NCI-H2196 treated with DMSO at 0.1 percent for 48 hours (cell line): ENCODE results near the gene MBD6.
"Not testable (repeated sequence)": the region's sequence is repeated elsewhere in the genome, so short reads cannot be mapped to it uniquely, and the experiment has no call there.

ENCODE experiments used
- DNase-seq: peaks from one replicate; lab custom pipeline; 2025; ENCODE audit not compliant: unreplicated experiment; lab: John Stamatoyannopoulos, UW

The MBD6 gene

DNA sequence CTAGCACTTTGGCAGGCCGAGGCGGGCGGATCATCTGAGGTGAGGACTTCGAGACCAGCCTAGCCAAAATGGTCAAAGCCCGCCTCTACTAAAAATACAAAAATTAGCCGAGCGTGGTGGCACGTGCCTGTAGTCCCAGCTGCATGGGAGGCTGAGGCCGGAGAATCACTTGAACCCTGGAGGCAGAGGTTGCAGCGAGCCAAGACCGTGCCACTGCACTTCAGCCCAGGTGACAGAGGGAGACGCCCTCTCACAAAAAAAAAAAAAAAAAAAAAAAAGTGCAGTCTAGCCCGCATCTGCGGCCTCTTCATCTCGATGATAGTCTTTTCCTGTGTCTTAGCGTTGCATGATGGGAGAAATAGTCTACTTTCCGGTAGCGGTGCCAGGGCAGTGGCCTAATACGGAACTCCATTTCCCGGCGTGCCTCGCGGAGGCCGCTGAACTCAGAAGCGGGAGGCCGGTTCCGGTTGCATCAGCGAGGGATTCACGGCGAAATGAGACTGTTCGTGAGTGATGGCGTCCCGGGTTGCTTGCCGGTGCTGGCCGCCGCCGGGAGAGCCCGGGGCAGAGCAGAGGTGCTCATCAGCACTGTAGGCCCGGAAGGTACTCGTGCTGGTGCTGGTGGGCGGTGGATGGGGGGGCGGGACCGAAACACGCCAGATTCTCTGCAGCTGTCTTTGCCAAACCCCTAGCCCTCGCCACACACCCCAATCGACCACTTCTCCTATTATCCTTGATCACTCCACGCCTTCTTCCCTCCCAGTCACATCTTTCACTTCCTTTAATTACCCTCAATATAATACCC lies 34.8 kb upstream of the MBD6 start, which contains the start of gene MARS1:
Gene MARS1 (plus strand): TSS at position 472 of the 805 bp plus-strand sequence. CDS start 23 bp downstream, at position 495.
- DNase-seq: peak; percentile 91

DNA sequence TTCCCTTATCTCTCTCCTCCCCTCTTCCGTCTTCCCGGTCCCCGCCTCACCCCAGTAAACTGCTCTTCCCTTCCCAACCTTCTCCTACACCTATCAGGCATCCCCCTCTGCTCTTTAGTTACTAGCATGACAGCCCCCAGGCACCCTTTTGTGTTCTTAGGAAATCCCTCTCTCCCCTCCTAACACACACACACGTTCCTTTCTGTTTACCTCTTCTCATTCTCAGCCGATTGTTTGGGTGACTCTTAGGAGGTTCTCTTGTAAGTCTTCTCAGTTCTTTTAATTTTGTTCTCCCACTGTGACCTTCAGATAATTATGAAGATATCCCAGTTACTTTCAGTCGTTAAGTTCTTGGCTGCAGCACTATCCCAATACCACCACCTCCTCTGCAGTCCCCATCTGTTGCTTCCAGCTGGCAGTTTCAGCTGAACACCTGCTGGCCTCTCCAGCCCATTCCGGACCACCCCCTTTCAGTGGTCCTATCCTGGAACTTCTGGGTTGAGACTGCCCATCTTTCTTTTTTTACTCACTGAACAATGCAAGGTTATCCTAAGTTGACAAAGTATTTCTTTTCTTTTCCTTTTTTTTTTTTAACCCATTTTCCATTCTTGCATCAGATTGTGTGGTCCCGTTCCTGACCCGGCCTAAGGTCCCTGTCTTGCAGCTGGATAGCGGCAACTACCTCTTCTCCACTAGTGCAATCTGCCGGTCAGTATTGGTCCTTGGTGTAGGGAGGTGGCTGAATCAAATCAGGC lies 34.0 kb upstream of the MBD6 start:
- DNase-seq: no peak

DNA sequence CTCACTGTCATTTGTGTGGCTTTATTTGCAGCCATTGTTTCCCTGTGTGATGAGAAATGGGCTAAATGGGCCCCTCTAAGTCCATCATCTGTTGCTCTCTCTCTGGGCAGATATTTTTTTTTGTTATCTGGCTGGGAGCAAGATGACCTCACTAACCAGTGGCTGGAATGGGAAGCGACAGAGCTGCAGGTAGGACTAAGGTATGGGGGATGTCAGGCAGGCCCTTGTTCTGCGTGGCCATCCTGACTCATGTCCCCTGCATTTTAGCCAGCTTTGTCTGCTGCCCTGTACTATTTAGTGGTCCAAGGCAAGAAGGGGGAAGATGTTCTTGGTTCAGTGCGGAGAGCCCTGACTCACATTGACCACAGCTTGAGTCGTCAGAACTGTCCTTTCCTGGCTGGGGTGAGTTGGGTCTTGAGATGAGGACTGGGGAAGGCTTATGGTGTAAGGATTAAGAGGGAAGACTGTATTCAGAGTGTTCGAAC lies 33.4 kb upstream of the MBD6 start:
- no peak for DNase-seq

DNA sequence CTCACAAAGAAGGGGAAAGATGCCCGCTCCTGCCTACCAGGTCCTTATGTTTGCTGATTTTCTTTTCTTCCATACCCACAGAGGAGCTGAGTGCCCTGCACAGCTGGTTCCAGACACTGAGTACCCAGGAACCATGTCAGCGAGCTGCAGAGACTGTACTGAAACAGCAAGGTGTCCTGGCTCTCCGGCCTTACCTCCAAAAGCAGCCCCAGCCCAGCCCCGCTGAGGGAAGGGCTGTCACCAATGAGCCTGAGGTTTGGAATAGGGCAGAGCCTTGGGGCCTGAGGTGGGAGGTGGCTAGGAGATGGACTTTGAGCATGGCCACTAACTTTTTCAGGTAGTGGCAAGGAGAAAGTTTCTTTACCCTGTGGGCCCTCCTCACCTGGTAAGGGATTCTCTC lies 32.5 kb upstream of the MBD6 start:
- DNase-seq: no peak

DNA sequence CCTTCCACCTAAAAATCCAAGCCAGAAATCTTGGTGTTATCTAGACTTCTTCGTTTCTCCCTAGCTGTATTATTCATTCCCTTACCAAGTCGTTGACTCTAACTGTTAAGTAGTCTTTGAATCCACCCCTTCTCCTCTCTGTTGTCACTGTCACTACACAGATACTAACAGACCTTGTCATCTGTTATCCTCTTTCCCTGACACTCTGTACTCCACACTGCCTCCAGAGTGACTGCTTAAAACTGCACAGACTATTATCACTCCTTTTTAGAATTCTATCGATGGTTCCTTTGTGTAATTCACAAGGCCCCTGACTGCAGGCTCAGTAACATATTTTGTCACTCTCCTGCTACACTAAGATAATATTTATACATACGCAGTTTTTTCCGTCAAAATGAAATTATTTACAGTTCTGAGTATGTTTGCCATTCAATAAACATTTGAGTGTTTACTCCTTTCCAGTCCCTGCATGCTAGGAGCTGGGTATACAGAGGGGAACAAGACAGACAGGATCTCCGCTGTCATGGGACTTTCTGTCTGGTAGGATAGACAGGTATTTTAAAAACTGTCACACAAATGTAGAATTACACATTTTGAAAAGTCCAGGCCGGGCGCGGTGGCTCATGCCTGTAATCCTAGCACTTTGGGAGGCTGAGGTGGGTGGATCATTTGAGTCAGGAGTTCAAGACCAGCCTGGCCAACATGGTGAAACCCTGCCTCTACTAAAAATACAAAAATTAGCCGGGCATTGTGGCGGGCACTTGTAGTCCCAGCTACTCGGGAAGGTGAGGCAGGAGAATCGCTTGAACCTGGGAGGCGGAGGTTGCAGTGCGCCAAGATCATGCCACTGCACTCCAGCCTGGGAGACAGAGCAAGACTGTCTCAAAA lies 31.0 kb upstream of the MBD6 start:
- DNase-seq: peak; percentile 17

DNA sequence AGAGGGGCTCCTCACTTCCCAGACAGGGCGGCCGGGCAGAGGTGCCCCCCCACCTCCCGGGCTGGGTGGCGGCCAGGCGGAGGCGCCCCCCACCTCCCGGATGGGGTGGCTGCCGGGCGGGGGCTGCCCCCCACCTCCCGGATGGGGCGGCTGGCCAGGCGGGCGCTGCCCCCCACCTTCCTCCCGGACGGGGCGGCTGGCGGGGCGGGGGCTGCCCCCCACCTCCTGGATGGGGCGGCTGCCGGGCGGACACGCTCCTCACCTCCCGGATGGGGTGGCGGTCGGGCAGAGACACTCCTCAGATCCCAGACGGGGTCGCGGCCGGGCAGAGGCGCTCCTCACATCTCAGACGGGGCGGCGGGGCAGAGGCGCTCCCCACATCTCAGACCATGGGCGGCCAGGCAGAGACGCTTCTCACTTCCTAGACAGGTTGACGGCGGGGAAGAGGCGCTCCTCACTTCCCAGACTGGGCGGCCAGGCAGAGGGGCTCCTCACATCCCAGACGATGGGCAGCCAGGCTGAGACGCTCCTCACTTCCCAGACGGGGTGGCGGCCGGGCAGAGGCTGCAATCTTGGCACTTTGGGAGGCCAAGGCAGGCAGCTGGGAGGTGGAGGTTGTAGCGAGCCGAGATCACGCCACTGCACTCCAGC lies 27.4 kb upstream of the MBD6 start:
- not testable (repeated sequence) for DNase-seq

DNA sequence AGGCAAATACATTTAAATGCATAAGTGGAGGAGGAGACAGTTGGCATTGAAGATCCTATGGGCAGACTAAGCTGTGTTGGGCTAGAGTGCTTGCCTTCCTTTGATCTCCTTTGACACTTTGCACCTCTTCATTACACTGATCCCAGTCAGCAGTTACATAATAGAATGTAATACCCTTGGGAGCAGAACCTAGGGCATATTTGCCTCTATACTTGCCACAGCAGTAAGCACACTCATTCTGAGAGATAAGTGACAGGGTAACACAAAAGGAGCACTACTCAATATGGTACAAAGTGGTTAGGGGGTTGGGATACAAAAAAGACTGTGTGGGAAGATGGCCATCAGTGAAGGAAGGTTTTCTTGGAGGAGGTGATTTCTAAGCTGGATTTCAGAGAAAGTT lies 25.8 kb upstream of the MBD6 start:
- DNase-seq: no peak

DNA sequence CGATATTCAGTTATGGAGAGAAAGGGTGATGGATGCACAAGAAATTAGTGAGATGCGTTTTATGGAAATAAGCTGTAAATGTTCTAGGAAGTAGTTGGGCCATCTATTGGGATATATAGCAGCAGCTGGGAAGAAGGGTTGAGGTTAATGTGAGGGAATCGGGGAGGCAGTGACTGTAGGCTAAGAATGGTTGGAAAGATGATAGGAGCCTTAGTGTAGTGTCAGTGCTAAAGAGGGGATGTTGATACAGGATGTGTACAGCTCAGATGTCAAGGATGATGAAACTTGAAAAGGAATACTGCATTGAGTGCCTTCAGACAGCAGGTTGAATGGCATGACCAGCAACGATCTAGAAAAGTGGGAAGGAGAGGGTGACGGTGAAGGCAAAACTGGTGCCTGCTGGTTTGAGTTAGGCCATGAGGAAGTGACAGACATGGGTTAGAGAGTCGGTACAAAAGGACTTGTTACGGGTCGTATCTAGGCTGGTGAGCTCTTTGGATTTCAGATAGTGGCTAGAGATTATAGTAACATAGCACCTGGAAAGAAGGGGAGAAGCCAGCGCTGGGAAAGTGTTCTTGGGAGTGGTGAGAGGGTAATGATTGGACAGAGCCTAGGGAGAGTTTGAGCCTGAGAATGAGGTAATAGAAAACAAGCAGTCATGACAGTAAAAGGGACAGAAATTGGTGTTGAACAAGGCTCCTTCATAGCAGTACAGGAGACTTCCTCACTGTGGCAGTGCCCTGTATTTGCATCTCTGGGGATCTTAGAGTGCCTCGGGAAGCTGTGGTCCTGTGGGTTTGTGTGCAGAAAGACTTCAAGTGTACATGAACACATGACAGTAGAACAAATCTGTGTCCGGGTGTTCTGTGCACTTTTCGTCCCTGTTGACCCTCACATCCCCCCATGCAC lies 25.1 kb upstream of the MBD6 start:
- DNase-seq: no peak

DNA sequence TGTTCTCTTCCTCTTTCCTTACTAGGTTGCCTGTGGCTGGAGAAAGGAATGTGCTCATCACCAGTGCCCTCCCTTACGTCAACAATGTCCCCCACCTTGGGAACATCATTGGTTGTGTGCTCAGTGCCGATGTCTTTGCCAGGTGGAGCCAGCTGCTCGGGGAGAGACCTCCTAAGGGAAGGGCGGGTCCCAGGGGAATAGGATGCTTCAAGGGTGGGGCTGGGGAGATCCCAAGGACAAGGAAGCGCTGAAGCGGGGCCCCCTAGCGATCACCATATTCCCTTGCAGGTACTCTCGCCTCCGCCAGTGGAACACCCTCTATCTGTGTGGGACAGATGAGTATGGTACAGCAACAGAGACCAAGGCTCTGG lies 24.5 kb upstream of the MBD6 start:
- DNase-seq: no peak

DNA sequence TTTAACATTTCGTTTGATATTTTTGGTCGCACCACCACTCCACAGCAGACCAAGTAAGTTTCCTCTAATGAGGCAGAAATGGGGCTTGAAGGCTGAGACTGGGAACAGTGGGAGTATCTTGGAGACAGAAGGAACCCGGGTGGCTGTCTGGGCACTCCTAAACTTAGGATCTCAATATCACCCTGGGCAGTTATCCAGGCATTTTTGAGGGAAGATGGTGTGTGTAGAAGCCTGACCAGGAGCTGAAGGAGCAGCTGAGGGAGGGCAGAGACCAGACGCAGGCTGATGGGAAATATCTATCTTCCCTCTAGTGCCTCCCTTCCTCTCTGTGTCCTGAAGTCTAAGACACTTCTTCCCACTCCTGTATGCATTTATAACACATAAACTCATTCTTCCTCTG lies 24.1 kb upstream of the MBD6 start:
- no peak for DNase-seq

DNA sequence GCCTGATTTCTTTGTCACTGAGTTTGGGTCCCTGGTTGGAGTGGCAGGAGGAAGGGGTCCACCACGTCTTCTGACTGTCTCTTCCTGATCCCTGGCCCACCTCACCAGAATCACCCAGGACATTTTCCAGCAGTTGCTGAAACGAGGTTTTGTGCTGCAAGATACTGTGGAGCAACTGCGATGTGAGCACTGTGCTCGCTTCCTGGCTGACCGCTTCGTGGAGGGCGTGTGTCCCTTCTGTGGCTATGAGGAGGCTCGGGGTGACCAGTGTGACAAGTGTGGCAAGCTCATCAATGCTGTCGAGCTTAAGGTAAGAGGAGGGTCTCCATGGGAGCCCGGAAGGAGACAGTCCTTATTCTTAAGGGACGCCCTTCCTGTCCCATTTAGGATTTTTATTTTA lies 22.4 kb upstream of the MBD6 start:
- no peak for DNase-seq

DNA sequence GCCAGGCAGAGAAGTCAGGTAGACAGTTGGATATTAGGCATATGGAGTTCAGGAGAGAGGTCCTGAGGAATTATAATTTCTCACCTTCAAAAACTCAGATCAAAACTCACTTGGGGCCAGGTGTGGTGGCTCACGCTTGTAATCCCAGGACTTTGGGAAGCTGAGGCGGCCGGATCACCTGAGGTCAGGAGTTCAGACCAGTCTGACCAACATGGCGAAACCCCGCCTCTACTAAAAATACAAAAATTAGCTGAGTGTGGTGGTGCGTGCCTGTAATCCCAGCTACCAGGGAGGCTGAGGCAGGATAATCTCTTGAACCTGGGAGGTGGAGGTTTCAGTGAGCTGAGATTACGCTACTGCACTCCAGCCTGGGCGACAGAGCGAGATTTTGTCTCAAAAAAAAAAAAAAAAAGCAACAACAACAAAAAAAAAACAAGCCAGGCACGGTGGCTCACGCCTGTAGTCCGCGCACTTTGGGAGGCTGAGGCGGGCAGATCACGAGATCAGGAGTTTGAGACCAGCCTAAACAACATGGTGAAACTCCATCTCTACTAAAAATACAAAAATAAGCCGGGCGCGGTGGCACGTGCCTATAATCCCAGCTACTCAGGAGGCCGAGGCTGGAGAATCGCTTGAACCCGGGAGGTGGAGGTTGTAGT lies 20.2 kb upstream of the MBD6 start:
- DNase-seq: not testable (repeated sequence)

DNA sequence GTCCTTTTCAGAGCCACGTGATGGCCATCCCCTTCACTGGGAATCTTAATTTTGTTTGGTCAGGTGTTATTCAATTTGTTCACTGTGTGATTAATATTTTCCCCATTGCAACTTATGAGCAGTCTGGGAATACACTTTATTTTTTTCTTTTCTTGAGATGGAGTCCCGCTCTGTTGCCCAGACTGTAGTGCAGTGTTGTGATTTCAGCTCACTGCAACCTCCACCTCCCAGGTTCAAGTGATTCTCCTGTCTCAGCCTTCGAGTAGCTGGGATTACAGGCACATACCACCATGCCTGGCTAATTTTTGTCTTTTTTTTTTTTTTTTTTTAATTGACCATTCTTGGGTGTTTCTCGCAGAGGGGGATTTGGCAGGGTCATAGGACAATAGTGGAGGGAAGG lies 16.1 kb upstream of the MBD6 start:
- not testable (repeated sequence) for DNase-seq

DNA sequence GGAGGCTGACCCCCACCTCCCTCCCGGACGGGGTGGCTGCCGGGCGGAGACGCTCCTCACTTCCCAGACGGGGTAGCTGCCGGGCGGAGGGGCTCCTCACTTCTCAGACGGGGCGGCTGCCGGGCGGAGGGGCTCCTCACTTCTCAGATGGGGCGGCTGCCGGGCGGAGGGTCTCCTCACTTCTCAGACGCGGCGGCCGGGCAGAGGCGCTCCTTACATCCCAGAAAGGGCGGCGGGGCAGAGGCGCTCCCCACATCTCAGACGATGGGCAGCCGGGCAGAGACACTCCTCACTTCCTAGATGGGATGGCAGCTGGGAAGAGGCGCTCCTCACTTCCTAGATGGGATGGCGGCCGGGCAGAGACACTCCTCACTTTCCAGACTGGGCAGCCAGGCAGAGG lies 14.8 kb upstream of the MBD6 start:
- DNase-seq: not testable (repeated sequence)

DNA sequence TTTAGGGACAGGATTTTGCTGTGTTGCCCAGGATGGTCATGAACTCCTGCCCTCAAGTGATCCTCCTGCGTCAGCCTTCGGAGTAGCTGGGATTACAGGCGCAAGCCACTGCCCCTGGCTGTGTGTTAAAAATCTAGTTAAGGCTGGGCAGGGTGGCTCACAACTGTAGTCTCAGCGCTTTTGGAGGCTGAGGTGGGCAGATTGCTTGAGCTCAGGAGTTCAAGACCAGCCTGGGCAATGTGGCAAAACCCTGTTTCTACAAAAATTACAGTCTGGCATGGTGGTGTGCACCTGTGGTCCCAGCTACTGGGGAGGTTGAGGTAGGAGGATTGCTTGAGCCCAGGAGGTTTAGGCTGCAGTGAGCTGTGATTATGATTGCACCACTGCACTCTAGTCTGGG lies 11.5 kb upstream of the MBD6 start:
- DNase-seq: no peak

DNA sequence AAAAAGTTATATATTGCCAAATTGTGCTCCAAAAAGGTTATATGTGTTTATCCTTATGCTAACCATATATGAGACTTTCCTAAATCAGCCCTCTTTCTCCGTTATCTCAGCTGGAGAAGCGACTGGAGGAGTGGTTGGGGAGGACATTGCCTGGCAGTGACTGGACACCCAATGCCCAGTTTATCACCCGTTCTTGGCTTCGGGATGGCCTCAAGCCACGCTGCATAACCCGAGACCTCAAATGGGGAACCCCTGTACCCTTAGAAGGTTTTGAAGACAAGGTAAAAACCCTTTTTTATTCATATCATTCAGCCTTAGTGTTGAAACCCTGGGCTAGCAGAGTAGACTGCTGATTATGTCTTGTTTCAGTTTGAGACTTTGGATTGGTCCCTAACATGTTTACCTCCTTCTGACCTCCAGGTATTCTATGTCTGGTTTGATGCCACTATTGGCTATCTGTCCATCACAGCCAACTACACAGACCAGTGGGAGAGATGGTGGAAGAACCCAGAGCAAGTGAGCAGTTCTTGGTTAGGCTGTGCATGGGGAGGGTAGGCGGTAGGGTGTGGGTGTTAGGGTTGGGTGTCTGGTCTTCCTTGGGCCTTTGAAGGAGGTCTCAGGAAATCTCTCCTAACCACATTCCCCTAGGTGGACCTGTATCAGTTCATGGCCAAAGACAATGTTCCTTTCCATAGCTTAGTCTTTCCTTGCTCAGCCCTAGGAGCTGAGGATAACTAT lies 10.9 kb upstream of the MBD6 start:
- DNase-seq: no peak

DNA sequence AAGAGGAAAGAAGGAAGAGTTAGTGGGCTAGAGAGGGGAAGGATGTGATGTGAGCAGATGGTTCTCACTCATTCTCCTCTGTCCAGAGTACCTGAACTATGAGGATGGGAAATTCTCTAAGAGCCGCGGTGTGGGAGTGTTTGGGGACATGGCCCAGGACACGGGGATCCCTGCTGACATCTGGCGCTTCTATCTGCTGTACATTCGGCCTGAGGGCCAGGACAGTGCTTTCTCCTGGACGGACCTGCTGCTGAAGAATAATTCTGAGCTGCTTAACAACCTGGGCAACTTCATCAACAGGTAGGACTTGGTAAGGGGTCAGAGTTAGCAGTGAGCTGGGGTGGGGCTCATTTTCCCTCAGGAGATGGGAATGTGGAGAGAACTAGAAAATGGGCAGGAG lies 10.0 kb upstream of the MBD6 start:
- DNase-seq: no peak

DNA sequence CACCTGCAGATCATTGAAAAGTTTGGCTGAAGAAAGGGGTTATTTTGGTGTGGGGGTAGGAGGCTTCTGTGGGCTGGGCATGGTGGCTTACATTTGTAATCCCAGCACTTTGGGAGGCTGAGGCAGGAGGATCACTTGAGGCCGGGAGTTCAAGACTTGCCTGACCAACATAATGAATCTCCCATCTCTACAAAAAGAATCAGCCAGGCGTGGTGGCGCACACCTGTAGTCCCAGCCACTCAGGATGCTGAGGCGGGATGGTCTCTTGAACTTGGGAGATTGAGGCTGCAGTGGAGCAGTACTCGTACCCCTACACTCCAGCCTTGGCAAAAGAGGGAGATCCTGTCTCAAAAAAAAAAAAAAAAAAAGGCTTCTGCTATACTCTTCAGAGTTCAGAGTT lies 9.4 kb upstream of the MBD6 start:
- DNase-seq: no peak

DNA sequence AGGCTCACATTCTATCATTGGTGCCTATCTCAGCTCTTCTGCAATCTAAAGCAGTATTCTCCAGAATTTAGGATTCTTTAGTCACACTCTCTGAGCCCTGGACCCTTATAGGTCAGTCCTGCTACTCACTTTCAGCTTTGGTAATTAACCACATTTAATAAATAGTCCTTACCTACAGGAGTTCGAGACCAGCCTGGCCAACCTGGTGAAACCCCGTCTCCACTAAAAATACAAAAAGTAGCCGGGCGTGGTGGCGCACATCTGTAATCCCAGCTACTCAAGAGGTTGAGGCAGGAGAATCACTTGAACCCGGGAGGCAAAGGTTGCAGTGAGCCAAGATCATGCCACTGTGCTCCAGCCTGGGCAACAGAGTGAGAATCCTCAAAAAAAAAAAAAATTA lies 8.9 kb upstream of the MBD6 start:
- DNase-seq: not testable (repeated sequence)
